Liver (tissue), 3 donors: ENCODE results near the gene PDLIM1.
"Not testable (repeated sequence)": the region's sequence is repeated elsewhere in the genome, so short reads cannot be mapped to it uniquely, and the experiment has no call there.

Source experiments
- ATF3 ChIP-seq: IDR thresholded peaks from 2 replicates; pipeline ENCODE4 v1.6.1; 2016; ENCODE audit warnings: antibody characterized with exemption
- CTCF ChIP-seq: fragments of 150-350 bp; IDR thresholded peaks from 2 replicates; pipeline ENCODE4 v1.5.1; 2017; ENCODE audit warnings: improper control_type of control experiment, low read depth, low read length; ENCODE audit not compliant: missing input control
- GABPA ChIP-seq, 2 donors: IDR thresholded peaks in 1 of 2; conservative IDR thresholded peaks in 1 of 2; 2 replicates each; pipeline ENCODE4 v1.6.1; 2016; ENCODE audit warnings: antibody characterized with exemption in 2 of 2, mild to moderate bottlenecking in 1 of 2, moderate library complexity in 1 of 2
- HNF4A ChIP-seq, 2 donors: conservative IDR thresholded peaks; 2 replicates each; pipeline ENCODE4 v1.6.1; 2016; ENCODE audit warnings: antibody characterized with exemption in 2 of 2, mild to moderate bottlenecking in 2 of 2
- JUND ChIP-seq, 2 donors: IDR thresholded peaks; 2 replicates each; pipeline ENCODE4 v1.6.1; 2016; ENCODE audit warnings: antibody characterized with exemption in 2 of 2
- MAX ChIP-seq: IDR thresholded peaks from 2 replicates; pipeline ENCODE4 v1.6.1; 2016; ENCODE audit warnings: antibody characterized with exemption
- REST ChIP-seq: IDR thresholded peaks from 2 replicates; pipeline ENCODE4 v1.6.1; 2016; ENCODE audit warnings: antibody characterized with exemption, mild to moderate bottlenecking
- SP1 ChIP-seq: IDR thresholded peaks from 2 replicates; pipeline ENCODE4 v1.6.1; 2018; ENCODE audit warnings: antibody characterized with exemption, mild to moderate bottlenecking
- TAF1 ChIP-seq: conservative IDR thresholded peaks from 2 replicates; pipeline ENCODE4 v1.6.1; 2016; ENCODE audit warnings: antibody characterized with exemption, mild to moderate bottlenecking
- ZBTB33 ChIP-seq: IDR thresholded peaks from 2 replicates; pipeline ENCODE4 v1.6.1; 2016; ENCODE audit warnings: antibody characterized with exemption
- donor health status: healthy.
- donor health status: healthy.

- not testable (repeated sequence) for TF ChIP-seq REST; TAF1; CTCF; MAX; ATF3; HNF4A (conservative IDR thresholded peaks at IDR 0.05); SP1; JUND (IDR thresholded peaks at IDR 0.05); GABPA (IDR thresholded peaks at IDR 0.05 in 1 of 2, conservative IDR thresholded peaks at IDR 0.05 in 1 of 2); ZBTB33
Observed at GRCh38 chr10:95230677-95231586, 59.9 kb downstream of the PDLIM1 start.
